Measurements from ENCODE around the gene LONRF3.

GRCh38 chrX:118928151-118928550 lies 46.3 kb upstream of the LONRF3 start:
- no peak for TF ChIP-seq CEBPG (CRISPR knock-in tag; IDR thresholded peaks at IDR 0.05)
- TF ChIP-seq CTCF (CRISPR knock-in tag; IDR thresholded peaks at IDR 0.05), result no peak
- TF ChIP-seq ZNF318 (CRISPR knock-in tag; IDR thresholded peaks at IDR 0.05), result no peak
- TF ChIP-seq ATF3 (CRISPR knock-in tag; IDR thresholded peaks at IDR 0.05), result no peak

All from HepG2 (cell line).